Stimulated activated naive CD4-positive, alpha-beta T cell treated with Interleukin-2 at 50 U/mL for 16 hours (primary cell): Measurements from ENCODE around the gene ARG1.
A peak's percentile ranks its signal among the peaks of the same experiment; 100 is the strongest.
"Not testable (repeated sequence)": the region's sequence is repeated elsewhere in the genome, so short reads cannot be mapped to it uniquely, and the experiment has no call there.

Experiments
- DNase-seq: peaks from one replicate; lab custom pipeline; 2025; lab: John Stamatoyannopoulos, UW

The ARG1 gene

DNA sequence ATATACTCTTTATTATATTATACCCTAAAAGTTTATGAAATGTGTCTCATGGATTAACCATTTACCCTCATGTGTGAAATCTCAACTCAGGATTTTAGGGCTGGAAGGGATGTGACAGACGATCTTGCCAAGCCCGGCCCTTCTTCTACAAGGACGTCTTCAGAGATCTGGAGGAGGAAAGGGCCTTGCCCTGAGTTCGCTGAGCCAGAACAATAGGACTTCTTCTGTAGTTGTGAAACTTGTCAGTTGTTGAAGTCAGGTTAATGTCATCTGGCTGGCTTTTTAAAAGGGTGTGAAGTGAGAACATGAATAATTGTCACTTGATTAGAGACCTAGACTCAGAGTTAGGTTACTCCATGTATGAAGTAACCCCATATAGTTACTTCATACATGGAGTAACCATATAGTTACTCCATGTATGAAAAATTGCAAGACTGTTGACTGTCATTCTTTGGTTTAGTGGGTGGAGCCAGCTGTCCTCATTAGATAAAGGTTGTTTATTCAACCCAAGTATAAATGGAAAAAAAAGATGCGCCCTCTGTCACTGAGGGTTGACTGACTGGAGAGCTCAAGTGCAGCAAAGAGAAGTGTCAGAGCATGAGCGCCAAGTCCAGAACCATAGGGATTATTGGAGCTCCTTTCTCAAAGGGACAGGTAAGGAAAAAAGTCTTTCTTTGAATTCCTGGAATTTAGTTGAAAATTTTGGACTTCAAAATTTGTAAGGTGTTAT is at the start of gene ARG1:
Gene ARG1 (plus strand): TSS at position 541 of the 730 bp plus-strand sequence. CDS start 57 bp downstream, at position 598.
- no peak for DNase-seq

DNA sequence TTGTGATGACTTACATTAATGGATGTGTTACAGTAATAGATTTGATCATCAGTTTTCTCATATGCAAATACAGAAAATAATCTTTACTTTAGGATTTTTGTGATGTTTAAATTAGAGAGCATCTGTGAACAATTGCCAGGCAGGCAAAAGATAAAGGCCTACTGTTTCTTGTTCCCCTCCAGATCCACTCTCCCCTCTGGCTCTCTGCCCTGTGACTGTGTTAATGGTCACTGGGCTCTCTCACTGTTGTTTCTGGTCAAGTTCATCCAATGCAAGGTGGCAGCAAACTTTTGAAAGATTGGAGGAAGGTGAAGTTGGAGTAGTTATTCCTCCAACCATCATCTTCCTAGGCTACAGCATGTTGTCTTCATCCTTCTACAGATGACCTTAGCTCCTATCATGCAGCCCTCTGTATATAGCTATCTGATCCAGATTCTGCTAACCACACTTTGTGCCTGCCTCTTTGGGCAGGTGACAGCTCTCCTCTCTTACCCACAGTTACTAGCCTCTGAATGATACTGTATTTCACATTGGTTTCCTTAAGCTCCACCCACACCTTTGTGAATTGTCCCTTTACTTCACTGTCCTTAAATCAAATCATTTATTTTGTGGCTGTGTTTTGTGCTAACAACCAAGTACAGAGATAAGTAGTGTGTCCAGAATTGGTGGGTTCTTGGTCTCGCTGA is 48.9 kb upstream of the ARG1 start:
- no peak for DNase-seq

DNA sequence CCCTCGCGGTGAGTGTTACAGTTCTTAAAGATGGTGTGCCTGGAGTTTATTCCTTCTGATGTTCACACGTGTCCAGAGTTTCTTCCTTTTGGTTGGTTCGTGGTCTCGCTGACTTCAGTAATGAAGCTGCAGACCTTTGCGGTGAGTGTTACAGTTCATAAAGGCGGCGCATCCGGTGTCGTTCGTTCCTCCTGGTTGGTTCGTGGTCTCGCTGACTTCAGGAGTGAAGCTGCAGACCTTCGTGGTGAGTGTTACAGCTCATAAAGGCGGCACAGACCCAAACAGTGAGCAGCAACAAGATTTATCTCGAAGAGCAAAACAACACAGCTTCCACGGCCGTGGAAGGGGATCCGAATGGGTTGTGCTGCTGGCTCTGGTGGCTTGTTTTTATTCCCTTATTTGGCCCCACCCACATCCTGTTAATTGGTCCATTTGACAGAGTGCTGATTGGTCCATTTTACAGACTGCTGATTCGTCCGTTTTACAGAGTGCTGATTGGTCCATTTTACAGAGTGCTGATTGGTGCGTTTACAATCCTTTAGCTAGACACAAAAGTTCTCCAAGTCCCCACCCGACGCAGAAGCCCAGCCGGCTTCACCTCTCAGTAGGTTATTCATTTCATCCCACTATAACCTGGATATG is 48.2 kb upstream of the ARG1 start:
- peak; percentile 8 for DNase-seq

DNA sequence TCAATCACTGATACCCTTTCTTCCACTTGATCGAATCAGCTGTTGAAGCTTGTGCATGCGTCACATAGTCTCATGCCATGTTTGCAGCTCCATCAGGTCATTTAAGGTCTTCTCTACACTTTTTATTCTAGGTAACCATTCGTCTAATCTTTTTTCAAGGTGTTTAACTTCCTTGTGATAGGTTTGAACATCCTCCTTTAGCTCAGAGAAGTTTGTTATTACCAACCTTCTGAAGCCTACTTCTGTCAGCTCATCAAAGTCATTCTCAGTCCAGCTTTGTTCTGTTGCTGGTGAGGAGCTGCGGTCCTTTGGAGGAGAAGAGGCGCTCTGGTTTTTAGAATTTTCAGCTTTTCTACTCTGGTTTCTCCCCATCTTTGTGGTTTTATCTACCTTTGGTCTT is 42.1 kb upstream of the ARG1 start:
- DNase-seq, result not testable (repeated sequence)

DNA sequence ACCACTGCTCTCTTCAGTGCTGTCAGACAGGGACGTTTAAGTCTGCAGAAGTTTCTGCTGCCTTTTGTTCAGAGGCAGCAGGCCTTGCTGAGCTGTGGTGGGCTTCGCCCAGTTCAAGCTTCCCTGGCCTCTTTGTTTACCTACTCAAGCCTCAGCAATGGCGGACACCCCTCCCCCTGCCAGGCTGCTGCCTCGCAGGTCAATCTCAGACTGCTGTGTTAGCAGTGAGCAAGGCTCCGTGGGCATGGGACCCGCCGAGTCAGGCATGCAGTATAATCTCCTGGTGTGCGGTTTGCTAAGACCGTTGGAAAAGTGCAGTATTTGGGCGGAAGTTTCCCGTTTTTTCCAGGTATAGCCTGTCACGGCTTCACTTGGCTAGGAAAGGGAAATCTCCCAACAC is 41.3 kb upstream of the ARG1 start:
- not testable (repeated sequence) for DNase-seq

DNA sequence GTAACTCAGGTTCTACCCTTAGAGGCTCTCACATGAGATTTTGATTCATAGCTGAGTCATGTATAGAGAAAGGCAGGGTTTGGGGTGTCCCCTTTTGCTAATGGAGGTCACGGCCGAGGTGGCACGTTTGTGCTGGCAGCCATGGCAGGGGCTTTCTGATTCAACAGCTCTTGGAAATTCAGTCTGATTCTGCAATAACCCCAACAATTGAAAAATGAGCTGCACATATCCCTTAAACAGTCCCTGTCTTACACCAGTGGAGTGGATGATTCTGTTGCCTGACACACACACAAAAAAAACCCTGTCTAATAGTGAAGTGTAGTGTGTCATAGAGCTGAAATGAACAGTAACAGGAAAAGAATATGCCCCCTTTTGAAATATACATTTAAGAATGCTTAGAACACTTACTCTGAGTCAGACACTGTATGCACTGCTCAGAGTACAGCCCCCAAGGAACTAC is 40.4 kb upstream of the ARG1 start:
- peak; percentile 23 for DNase-seq

DNA sequence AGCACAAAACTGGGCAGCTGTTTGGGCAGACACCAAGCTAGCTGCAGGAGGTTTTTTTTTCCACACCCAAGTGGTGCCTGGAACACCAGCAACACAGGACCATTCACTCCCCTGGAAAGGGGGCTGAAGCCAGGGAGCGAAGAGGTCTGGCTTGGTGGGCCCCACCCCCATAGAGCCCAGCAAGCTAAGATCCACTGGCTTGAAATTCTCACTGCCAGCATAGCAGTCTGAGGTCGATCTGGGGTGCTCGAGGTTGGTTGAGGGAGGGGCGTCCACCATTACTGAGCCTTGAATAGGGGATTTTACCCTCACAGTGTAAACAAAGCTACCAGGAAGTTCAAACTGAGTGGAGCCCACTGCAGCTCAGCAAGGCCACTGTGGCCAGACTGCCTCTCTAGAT is 34.4 kb upstream of the ARG1 start:
- DNase-seq, result not testable (repeated sequence)

DNA sequence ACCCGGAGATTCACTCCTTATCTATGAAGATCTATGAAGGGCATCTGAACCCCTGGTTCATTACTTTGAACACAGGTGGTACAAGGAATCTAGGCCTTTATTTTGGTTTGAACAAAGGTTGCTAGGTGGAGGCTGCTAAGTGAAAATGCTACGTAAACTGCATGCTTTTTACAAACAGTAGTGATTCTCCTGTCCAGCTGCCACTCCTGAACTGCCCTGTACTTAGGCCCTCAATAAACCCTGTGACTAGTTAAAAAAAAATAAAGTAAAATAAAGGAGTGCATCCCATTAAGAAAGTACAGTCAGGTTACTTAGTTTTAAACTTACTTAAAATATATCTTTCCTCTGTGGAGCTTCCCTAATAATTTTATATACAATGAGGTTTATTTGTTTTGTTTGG is 27.7 kb upstream of the ARG1 start:
- no peak for DNase-seq

DNA sequence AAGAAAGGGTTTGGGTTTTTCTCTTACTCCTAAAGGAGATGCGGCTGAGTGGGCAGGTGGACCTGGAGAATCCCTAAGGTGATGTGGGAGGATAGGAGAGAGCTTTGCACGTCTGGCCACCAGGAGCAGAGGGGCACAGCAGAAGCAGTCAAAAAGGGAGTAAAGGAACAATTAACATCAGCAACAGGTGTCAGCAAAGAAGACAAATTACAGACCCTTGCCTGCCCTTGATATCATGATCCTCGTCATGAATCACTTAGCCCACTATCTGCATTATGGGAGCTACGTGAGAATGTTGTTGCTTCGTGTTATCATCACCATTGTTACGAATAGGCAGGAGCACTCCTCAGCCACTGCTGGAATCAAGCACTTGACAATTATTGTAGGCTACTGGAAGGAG is 25.5 kb upstream of the ARG1 start:
- no peak for DNase-seq

DNA sequence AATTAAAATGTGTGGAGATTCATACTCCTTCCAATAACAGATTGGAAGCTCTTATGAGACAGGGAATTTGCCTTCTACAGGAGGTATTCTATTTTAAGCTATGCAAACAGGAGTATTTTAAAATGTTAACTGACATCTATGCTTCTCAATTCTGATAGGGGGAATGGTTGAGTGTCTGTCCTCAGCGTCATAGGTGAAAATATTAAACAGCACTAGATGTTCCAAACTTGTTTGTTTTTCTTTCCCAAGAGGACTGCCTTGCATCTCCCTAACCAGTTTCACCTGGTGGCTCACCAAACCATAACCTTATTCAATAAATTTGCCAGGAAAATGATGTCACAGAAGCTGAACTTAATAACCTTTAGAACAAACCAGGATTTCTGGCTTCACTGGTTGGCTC is 24.6 kb upstream of the ARG1 start:
- DNase-seq, result no peak

DNA sequence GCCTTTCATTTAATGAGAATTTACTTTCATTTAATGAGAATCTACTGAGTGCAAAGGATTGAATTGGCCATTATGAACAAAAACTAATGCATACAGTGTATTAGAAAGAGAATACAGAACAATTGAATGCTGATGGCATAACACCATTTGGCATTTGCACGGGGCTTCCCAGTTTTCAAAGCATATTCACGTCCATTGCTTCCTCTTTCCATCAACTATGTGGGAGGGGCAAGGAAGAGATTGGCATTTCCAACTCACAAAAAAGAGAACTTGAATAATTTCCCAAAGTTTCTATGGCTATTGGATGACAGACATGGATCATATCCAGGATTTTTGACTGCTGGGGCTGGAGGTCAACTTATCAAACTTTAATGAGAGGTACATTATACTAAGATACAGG is 23.2 kb upstream of the ARG1 start:
- DNase-seq, result no peak

DNA sequence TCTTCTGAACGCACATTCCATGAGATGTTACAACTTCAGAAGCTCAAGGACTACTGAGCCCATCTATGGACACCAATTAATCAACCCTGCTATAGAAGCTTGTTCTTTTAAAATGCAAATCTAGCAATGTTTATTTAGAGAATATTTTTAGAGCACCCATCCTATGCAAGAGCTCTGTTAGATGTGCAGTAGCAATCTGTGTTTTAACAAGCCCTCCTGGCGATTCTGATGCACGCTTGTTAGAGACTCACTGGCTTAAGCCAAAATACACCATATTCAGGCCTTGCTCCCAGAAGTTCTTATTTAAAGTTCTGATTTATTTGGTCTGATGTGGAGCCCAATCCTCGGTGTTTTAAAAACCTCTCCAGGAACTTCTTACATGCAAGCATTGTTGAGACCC is 21.1 kb upstream of the ARG1 start:
- DNase-seq, result no peak

DNA sequence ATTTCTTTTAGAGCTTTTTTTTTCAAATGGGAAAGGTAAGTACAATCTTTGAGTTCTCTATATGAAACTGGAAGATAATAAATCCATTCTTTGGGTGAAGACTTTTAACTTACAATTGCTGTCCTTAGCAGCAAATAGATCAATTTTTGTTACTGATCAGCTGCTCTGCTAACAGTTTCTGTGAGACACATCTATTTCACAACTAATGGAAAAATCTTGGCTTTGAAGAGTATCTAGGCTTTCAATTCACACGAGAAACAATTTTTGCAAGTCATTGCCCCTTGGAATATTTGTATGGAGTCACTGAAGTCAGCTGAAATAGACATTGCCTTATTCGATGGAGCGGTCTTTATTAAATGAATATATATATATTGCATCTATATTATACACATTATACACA is 20.5 kb upstream of the ARG1 start:
- no peak for DNase-seq

DNA sequence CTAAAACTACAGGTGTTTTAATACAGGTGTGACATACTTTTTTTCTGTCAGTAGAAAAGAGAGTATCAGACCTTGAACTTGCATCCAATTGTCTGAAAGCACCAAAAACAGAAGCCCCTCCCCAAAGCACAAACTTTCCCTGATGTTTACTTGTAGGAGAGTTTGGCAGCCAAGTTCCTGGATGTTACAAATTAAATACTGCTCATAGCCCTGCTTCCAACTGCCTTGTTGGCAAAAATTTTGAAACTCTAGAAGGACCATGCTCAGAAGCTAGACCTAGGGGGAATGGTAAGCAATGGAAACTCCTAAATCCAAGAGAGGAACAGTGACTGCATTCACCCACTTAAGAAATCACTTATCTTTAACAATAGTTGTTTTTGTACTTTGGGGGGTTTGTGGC is 17.0 kb upstream of the ARG1 start:
- no peak for DNase-seq

DNA sequence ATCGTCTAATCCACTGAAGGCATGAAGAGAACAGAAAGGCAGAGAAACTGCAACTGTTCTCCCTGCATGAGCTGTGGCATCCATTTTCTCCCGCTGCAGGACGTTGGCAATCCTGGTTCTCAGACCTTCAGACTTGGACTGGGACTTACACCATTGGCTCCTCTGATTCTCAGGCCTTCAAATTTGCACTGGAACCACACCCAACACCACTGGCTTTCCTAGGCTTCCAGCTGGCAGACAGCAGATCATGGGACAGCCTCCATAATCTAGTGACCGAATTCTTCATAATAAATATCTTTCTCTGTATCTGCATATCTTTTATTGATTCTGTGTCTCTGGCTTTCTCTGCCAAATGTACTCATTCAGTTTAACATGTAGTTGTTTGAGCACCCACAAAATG is 14.1 kb upstream of the ARG1 start:
- DNase-seq, result no peak

DNA sequence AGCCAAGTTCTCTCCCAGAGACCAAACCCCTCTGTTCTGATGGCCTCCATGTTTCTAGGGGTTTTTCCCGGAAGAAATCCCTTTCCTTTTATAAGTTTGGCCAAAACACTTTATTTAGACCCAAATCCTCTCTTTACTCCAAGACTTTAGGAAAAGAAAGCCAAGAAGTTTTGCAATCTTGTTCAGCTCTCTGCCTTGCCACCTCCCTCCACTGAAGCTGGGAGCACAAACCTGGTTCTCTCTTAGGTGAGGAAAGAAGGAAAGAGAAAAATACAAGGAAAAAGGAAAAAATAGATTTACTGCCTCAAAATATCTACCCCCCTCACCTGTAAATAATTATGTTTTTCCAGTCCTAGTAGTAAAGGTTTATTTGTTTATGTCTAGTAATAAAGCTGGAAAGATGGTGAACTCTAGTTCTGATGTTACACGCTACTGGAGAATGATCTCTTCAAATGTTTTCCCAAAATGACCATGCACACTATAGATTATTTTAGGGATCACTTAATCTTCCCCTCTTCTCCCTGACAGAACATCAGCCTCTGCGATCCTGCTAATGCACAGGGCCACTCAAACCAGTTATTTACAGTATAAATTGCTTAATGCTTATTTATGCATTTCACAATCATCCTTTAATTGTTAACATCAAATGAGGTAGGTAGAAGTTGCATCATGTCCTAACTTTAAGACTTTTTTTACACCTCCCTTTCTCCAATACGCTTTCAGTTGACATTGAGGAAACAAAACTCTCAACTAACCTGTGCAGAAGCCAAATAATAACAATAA is 10.9 kb upstream of the ARG1 start:
- DNase-seq, result no peak

DNA sequence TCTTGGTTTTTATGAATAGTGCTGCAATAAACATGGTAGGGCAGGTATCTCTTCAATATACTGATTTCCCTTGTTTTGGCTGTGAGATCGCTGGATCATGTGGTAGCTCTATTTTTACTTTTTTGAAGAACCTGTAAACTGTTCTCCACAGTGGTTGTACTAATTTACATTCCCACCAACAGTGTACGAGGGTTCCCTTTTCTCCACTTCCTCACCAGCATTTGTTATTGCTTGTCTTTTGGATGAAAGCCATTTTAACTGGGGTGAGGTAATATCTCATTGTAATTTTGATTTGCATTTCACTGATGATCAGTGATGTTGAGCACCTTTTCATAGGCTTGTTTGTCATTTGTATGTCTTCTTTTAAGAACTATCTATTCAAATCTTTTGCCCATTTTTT is 8.0 kb upstream of the ARG1 start:
- DNase-seq, result no peak

DNA sequence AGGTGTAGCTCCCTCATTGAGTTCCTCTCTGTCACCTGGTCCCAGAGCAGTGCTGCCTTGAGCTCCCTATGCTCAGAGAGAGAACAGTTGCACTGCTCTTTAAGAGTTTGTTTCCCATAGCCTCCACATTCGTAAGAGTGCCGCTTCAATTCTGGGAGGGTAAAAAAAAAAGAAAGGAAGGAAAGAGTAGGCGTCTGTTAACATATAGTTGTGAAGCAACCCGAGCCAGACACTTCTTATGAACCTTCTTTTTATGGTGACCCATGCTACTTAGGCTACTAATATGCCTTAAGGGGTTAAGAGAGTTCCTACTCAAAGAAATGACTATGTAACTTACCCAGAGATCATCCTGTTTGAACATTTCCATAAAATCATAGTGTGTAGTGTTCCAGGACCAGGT is 4.3 kb upstream of the ARG1 start:
- no peak for DNase-seq

DNA sequence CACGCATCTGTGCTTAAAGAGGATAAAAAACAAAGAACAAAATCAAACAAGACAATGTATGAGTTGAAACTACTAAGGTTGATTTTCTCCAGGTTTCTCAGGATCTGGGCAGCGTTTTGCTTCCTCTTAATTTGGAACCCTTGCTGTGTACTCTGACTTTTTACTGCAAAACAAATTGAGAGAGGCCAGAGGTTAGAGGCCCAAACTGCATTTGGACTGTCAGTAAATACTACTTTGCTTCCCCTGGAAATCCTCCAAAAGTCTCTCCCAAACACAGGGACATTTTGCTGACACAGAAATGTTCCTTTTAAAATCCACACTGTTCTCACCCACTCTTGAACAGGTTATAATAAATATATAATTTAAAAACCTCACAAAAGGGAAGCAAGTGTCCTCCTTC is 1.1 kb downstream of the ARG1 start:
- no peak for DNase-seq

DNA sequence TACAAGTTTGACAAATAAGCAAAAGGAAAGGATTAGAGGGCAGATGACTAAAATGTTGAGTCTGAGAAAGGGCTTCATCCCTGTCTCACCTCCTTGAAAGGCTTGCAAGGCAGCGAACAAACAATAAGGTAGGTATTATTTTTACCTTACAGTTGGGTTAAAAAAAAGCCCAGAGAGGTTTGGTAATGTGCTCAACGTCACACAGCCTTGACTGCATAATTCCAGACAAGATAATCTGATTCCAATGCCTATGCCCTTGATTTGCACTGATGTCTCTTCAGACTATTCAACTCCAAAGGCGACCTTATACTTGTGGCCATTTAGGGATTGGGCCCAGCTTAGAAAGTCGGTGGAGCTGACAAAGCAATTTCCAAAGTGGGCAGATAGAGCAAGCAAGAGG is 1.7 kb downstream of the ARG1 start:
- DNase-seq, result no peak

DNA sequence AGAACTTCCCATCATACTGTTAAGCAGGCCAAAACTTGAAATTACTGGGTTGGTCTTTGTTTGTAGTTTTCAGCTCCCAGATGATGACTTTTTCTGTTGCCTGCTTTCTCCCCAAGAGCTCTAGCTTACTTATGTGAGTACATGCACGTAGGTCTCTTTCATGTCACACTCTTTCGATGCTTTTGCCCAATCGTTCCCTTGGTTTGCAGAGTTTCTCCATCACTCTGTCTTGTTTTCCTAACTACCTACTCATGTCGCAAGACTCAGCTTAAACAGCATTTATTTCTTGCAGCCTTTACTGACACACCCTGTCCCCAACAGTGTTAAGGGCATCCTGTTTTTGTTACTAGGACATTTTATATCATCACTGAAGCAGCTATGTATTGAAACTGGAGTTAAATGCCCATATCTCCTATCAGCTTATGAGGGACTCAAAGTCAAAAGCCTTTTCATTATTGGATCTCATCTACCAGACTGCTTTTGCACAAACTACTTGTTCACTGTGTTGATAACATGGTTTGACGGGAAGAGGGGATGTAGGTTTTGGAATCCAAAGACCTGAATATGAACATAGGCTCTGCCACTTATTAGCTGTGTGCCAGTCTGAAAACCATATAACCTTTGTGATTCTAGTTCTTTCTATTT is 2.9 kb downstream of the ARG1 start:
- no peak for DNase-seq

DNA sequence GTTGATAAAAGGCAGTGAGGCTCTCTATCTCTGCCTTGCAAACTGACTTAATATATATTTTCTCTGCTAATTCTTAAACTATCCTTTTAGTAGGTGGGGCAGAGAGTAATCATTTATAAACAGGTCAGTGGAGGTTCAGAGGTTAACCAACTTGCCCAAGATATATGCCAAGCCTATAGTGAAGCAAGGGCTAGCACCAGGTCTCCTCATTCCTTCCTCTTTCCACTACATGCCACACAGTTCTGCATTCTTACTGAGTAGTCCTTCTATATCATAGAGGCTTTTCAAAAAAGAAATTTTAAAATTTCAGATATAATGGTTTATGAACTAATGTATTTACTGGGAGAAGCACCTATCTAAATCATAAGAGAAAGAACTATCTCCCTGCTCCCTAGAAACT is 8.5 kb downstream of the ARG1 start:
- no peak for DNase-seq
